Cardiac muscle cell (in vitro differentiated cells and primary cell): ENCODE data around the gene CDHR1. TPM values are rescaled to one million over a fixed set of nuclear protein-coding genes. Genes with fewer than 3 reads are reported as not detected.
"Not testable (repeated sequence)": the region's sequence is repeated elsewhere in the genome, so short reads cannot be mapped to it uniquely, and the experiment has no call there.

ENCODE experiments used
- DNase-seq, 2 donors: peaks; one replicate each; pipeline versions ENCODE4 v3.0.0 to v3.0.0-alpha.2; 2010 to 2017; ENCODE audit warnings: low read depth in 1 of 2, low spot score in 1 of 2
- H3K27ac ChIP-seq: fragments of 200-600 bp; sonication (generic); 2 replicates; pipeline ENCODE4 v1.5.1; 2016
- H3K27me3 ChIP-seq: fragments of 200-600 bp; sonication (generic); 2 replicates; pipeline ENCODE4 v1.6.0; 2016; ENCODE audit warnings: control low read depth
- H3K36me3 ChIP-seq: fragments of 200-600 bp; sonication (generic); 2 replicates; pipeline ENCODE4 v1.5.1; 2016; ENCODE audit warnings: control low read depth
- H3K4me1 ChIP-seq: fragments of 200-600 bp; sonication (generic); 2 replicates; pipeline ENCODE4 v1.8.1; 2017; ENCODE audit warnings: low read depth, mild to moderate bottlenecking, mixed run types
- H3K4me3 ChIP-seq: fragments of 200-600 bp; sonication (generic); 2 replicates; pipeline ENCODE4 v1.5.1; 2016; ENCODE audit warnings: mild to moderate bottlenecking
- H3K9me3 ChIP-seq: fragments of 200-600 bp; sonication (generic); 2 replicates; pipeline ENCODE4 v1.5.1; 2017; ENCODE audit warnings: low read depth, mild to moderate bottlenecking, control low read depth
- polyA plus RNA-seq: library from polyadenylated mRNA; unstranded; fragments of >200 nt; fragmentation: Nextera tagmentation; extraction: Ambion mirVana; gene quantifications from 2 replicates; pipeline ENCODE4 v1.2.1, GENCODE V29; 2016
- total RNA-seq: library from RNA; depleted of rRNA; stranded (reverse); fragments of >200 nt; gene quantifications from 2 replicates; pipeline ENCODE4 v1.2.3, GENCODE V29; 2016
- TF ChIP-seq, protein P1 (sequence below): IDR thresholded peaks from 2 replicates; pipeline ENCODE4 v1.5.1; 2012; ENCODE audit warnings: low read depth, mild to moderate bottlenecking, low read length

CDHR1 gene
- total and polyA plus RNA-seq, 2 experiments from 2014 or later: 0.12 to 0.59 TPM

DNA sequence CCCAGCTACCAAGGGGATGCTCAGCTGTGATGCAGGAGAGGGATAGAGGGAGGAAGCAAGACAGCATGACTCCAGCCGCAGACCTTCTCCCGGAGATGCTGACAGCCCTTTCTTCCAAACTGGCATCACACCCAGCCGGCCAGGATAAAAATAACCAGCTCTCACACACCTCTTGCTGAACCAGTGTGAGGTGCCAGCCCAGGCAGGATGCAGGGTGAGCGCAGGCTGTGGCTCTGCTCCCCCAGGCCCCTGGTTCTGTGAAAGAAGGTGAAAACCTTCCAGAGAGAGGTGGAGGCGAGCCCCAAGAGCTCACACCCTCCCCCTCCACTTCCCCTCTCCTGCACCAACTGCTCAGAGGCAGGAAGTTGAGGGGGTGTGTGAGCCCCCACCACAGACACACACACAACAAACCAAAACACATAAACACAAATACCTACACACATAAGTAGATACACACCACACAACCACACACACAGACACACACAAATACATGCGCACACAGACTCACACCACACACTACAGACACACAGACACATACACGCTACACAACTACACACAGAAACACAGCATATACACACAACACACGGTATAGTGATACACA lies 16.7 kb upstream of the CDHR1 start:
- H3K4me3 ChIP-seq: no peak overlapping the region
- no peak for DNase-seq
- H3K9me3 ChIP-seq: no peaks in the 10 kb centered on the region
- H3K36me3 ChIP-seq: no peaks in the 10 kb centered on the region
- no peaks in the 10 kb centered on the region for H3K4me1 ChIP-seq
- H3K27ac ChIP-seq: no peak overlapping the region
- H3K27me3 ChIP-seq: no peaks in the 10 kb centered on the region
- TF ChIP-seq, protein P1, sequence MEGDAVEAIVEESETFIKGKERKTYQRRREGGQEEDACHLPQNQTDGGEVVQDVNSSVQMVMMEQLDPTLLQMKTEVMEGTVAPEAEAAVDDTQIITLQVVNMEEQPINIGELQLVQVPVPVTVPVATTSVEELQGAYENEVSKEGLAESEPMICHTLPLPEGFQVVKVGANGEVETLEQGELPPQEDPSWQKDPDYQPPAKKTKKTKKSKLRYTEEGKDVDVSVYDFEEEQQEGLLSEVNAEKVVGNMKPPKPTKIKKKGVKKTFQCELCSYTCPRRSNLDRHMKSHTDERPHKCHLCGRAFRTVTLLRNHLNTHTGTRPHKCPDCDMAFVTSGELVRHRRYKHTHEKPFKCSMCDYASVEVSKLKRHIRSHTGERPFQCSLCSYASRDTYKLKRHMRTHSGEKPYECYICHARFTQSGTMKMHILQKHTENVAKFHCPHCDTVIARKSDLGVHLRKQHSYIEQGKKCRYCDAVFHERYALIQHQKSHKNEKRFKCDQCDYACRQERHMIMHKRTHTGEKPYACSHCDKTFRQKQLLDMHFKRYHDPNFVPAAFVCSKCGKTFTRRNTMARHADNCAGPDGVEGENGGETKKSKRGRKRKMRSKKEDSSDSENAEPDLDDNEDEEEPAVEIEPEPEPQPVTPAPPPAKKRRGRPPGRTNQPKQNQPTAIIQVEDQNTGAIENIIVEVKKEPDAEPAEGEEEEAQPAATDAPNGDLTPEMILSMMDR: no peak

DNA sequence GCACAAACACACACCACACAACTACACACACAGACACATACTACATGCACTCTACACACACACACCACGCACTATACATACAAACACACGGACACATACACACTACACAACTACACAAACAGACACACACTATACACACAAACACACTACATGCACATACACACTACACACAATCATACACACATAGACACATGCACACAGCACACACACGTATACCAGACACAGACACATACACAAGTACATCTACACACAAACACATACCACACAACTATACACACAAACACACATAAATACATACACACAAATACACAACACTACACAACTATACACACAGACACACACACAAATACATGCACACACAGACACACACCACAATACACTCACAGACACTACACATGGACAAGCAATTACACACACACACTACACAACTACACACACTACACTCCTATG lies 16.2 kb upstream of the CDHR1 start:
- no peak for DNase-seq
- H3K36me3 ChIP-seq: no peaks in the 10 kb centered on the region
- H3K4me1 ChIP-seq: no peaks in the 10 kb centered on the region
- no peak overlapping the region for H3K27ac ChIP-seq
- H3K4me3 ChIP-seq: no peak overlapping the region
- no peaks in the 10 kb centered on the region for H3K27me3 ChIP-seq
- H3K9me3 ChIP-seq: no peaks in the 10 kb centered on the region
- TF ChIP-seq, protein P1: no peak

DNA sequence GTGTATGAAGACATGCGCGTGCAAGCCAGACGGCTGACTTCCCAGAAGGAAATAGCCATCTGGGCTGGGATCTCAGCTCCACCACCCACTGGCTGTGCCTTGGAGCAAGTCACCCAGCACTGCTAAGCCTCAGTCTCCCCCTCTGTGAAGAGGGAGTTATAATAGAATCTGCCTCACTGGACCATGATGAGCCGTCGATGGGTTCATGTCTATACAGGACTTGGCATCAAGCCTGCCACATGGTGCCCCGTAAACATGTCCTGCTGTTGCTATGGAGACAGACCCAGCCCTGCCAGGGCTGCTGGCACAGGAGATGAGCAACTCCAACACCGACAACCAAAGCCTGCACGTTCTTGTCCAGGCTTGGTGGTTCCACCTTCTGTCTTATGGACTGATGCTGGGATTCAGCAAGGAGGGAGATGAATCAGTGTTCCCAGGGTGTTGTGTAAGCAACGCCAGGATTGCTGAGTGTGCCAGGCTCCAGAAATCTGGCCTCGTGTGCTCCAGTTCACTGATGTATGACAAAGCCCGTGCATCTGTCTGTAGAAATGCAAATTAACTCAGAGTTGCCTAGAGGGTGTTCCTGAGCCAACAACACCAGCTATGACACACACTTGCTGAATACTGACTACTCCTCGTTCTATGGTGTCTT lies 15.2 kb upstream of the CDHR1 start:
- DNase-seq: peak in 1 of 2 donors; percentile 38
- Histone ChIP-seq H3K9me3 (no peaks in the 10 kb centered on the region), H3K27me3 (no peaks in the 10 kb centered on the region), H3K27ac (no peak overlapping the region), H3K36me3 (no peaks in the 10 kb centered on the region), H3K4me3 (no peak overlapping the region), H3K4me1 (no peaks in the 10 kb centered on the region)
- TF ChIP-seq, protein P1: no peak

DNA sequence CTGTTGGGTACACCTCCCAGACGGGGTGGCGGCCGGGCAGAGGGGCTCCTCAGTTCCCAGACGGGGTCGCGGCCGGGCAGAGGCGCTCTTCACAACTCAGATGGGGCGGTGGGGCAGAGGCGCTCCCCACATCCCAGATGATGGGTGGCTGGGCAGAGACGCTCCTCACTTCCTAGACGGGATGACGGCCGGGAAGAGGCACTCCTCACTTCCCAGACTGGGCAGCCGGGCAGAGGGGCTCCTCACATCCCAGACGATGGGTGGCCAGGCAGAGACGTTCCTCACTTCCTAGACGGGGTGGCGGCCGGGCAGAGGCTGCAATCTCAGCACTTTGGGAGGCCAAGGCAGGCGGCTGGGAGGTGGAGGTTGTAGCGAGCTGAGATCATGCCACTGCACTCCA lies 14.0 kb upstream of the CDHR1 start:
- H3K27me3 ChIP-seq, H3K9me3 ChIP-seq, H3K36me3 ChIP-seq, H3K4me3 ChIP-seq, H3K27ac ChIP-seq, H3K4me1 ChIP-seq, DNase-seq: not testable (repeated sequence)

DNA sequence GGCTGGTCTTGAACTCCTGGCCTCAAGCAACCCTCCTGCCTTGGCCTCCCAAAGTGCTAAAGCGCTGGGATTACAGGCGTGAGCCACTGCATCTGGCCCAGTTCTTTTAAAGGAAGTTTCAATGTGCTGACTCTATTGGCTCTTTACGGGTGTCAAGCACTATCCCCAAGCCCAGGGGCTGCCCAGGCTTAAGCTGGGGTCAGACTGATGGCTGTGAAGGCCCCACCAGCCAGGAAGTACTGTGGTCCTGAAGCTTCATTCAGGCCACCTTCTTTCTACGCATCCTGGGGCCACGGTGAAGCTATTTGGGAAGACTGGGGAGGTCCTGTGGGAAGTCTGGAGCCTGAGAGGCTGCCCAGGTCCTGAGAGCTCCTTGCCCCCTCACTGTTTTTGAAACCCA lies 12.7 kb upstream of the CDHR1 start:
- no peak overlapping the region for H3K4me3 ChIP-seq
- no peaks in the 10 kb centered on the region for H3K4me1 ChIP-seq
- no peak overlapping the region for H3K27ac ChIP-seq
- no peaks in the 10 kb centered on the region for H3K27me3 ChIP-seq
- no peak for DNase-seq
- TF ChIP-seq, protein P1: no peak
- no peaks in the 10 kb centered on the region for H3K9me3 ChIP-seq
- H3K36me3 ChIP-seq: no peaks in the 10 kb centered on the region

DNA sequence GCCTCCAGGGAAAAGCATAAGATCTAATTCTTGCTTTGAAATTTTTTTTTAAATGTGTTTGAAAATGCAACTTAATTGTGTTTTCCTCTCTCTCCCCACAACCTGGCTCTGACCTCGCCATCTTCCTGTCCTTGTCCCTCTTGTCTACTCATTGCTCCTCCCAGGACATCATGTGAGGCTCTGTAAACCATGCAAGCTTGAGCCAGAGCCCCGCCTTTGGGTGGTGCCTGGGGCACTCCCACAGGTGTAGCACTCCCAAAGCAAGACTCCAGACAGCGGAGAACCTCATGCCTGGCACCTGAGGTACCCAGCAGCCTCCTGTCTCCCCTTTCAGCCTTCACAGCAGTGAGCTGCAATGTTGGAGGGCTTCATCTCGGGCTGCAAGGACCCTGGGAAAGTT lies 9.8 kb upstream of the CDHR1 start:
- no peak overlapping the region for H3K27ac ChIP-seq
- no peaks in the 10 kb centered on the region for H3K4me1 ChIP-seq
- no peaks in the 10 kb centered on the region for H3K36me3 ChIP-seq
- TF ChIP-seq, protein P1: no peak
- no peak for DNase-seq
- H3K9me3 ChIP-seq: no peaks in the 10 kb centered on the region
- no peak overlapping the region for H3K4me3 ChIP-seq
- H3K27me3 ChIP-seq: no peaks in the 10 kb centered on the region
